IPS-11a (cell line): Measurements from ENCODE around the gene AHNAK.
A peak's percentile ranks its signal among the peaks of the same experiment; 100 is the strongest.
"Not testable (repeated sequence)": the region's sequence is repeated elsewhere in the genome, so short reads cannot be mapped to it uniquely, and the experiment has no call there.

ENCODE experiments used
- H3K4me3 ChIP-seq: one replicate; pipeline ENCODE4 v1.5.1; 2013; ENCODE audit warnings: low read depth, low read length, control low read depth

The AHNAK gene

GRCh38 chr11:62546244-62546928 is at the start of gene AHNAK:
AHNAK (minus strand) TSS chr11:62546806; CDS start chr11:62536098, 10,708 bp downstream.
- H3K4me3 ChIP-seq, result peak within 1 kb of the TSS; percentile 71

DNA sequence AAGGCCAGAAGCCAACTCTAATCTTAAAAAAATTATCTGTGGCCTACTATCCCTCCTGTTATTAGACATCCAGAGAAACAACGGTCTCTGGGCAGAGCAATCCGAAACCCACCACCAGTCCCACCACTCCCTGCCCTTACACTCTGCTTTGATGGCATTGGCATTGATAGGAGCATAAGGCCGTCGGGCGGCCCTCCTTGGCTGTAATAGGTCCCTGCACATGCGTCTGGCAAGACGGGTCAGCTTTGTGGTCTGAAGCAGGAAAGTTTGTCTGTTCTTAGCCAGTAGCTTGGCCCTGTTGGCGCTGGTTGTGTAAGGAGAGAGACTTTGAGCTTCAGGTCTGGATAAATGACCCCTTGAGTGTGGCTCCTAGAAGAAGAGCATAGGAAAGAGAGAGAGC is 48.5 kb upstream of the AHNAK start:
- H3K4me3 ChIP-seq, result no peak overlapping the region

DNA sequence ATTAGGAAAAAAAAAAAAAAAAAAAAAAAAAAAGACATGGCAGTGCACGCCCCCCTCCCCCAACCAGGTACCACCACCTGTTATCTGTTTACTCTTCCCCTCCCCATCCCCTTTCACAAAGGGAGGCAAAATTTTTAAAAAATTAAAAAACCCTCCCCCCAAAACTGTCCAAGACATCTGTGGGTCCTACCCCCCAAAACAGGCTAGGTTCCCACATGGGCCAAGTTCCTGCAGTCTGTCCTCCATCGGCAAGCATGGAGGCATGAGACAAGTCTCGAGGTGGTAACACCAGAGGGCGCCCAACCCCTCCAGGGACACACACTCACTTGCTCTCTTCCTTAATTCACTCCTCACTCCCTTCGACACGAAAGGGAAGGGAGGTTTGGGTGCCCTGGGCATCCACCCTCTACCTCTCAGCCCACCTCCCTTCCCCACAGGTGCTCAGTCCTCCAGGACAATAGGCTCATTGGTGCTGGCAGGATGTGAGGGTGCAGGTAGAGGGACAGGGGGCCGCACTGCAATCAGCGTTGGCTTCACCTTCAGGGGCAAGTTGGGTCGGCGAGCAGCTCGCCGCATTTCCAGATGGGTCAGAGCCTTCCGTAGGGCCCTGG is 46.9 kb upstream of the AHNAK start:
- H3K4me3 ChIP-seq, result no peak overlapping the region

DNA sequence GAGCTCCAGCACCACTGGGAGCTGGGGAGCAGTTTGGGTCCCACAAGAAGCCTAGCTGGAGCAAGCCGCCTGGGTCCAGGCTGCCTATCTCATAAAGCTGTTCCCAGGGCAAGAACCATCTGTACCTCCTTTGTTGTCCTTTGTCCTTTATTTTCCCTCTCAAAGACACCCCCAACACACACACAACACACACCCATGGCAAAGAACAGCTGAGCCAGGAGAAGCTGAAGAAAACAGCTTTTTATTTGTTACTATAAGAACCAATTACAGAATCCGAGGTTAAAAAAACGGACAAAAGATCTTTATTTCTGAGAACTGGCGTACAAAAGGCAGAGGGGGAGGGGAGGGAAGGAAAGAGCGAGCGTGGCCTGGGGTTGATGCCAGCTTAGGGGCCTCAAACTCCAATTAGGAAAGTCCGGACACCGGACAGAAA is 46.4 kb upstream of the AHNAK start:
- no peak overlapping the region for H3K4me3 ChIP-seq

DNA sequence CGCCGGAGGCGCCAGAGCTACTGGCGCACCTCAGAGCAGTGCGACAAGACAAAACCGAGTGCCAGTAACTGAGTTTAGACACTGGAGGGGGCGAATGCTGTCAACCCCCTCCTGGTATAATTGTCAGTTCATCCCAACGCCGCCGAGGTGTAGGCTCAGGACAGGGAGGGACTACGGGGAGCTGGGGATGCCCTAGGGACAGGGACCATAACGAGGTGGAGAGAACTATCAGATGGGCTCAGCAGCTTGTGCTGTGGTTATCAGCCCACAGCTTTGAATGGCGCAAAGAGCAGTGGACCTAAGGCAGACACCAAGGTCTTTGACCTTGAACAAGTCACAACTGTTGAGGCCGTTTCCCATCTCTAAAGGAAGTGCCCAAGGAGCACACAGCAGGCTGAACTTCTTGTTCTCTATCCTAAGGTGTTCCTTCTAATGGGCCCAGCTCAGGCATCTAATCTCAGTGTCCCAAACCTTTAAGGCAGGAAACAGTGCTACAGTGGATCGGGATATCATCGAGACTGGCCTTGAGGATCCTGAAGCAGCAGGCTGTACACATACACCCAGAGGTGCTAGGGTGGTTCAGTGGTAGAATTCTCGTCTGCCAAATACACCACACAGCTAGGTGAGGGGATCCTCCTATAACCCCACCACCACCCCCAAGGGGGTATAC is 45.7 kb upstream of the AHNAK start:
- peak overlapping the region; percentile 55 for H3K4me3 ChIP-seq

- H3K4me3 ChIP-seq, result peak within 1 kb of the TSS; percentile 94
These were observed 45.0 kb upstream of the AHNAK start, which contains the start of gene TUT1 for GRCh38 chr11:62591448-62592145. TUT1 (minus strand) TSS chr11:62591523; CDS start chr11:62591485, 38 bp downstream.

DNA sequence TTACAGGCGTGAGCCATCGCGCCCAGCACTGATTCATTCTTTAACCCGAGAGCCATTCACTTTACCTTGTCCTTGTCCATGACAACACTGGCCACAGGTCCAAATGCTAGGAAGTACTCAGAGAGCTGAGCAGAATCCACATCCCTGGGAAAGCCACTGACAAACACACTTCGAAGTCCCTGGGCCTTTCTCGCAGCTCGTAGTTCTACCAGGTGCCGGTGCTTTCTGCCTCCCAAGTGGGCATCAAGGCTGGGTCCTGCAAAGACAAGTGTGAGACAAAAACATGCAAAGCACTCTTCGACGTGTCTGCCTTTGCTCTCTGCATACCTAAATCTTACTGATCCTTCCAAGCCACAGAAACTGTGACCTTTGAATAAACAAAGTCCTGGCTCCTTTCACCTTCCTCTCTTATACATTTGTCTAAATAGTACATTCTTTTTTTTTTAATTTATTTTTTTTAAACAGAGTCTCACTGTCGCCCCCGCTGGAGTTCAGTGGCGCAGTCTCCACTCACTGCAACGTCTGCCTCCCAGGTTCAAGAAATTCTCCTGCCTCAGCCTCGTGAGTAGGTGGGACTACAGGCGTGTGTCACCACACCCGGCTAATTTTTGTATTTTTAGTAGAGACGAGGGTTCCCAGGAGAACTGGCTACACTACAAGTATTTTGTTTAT is 42.5 kb upstream of the AHNAK start:
- H3K4me3 ChIP-seq, result no peak overlapping the region

DNA sequence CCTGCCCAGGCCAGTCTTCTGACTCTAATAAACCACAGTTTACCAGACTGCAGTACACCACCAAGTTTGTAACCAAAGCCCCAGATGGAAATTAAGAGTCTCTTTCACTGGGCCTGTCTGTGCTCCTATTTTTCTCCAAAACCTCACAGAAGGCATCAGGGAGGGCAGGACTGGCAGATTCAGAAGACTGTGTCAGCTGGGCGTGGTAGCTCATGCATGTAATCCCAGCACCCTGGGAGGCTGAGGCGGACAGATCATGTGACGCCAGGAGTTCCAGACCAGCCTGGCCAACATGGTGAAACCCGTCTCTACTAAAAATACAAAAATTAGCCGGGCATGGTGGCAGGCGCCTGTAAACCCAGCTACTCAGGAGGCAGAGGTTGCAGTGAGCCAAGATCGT is 38.8 kb upstream of the AHNAK start:
- H3K4me3 ChIP-seq, result not testable (repeated sequence)

DNA sequence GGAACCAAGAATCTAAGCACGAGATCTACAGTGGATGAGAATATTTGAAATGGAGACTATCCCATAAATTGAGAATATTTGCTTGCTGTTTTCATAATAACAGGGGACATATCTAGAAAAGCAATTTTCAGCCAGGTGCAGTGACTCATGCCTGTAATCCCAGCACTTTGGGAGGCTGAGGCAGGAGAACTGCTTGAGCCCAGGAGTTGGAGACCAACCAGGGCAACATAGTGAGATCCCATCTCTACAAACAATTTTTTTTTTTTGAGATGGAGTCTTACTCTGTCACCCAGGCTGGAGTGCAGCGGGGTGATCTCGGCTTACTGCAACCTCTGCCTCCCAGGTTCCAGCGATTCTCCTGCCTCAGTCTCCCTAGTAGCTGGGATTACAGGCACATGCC is 35.1 kb upstream of the AHNAK start:
- not testable (repeated sequence) for H3K4me3 ChIP-seq

DNA sequence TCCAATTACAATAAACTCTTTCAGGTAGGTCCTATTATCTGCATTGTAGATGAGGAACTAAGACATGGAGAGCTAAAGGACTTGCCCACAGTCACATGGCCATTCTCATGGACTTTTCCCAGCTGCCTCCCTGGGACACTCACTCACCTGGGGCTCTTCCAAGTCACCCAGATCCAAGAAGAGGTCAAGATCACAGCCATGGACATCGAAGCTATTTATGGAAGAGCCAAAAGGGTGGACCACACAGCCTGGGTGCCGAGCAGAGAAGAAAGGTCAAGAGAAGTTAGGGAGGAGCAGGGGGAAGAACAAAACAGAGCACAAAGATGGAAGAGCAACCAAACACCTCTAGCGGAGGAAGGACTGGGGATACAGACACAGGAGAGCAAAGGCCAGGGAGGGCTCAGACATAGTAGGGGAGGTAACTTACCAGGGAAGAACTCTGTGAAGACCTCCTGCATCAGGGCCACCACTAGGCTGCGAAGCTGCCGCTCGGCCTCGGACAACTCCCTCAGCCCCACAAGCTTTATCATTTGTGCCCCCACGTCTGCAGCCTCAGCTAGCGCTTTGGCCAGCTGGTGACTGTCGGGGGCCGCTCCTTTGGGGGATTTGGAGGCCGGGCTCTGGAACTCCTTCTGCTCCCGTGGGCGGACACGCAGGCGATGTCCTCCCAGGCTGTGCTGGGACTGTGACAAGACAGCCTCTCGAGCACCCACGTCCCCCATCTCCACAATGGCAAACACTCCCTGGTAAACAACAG is 34.5 kb upstream of the AHNAK start:
- no peak overlapping the region for H3K4me3 ChIP-seq

GRCh38 chr11:62579252-62579651 is 32.6 kb upstream of the AHNAK start:
- no peak overlapping the region for H3K4me3 ChIP-seq

GRCh38 chr11:62578541-62578940 is 31.9 kb upstream of the AHNAK start:
- H3K4me3 ChIP-seq, result no peak overlapping the region

DNA sequence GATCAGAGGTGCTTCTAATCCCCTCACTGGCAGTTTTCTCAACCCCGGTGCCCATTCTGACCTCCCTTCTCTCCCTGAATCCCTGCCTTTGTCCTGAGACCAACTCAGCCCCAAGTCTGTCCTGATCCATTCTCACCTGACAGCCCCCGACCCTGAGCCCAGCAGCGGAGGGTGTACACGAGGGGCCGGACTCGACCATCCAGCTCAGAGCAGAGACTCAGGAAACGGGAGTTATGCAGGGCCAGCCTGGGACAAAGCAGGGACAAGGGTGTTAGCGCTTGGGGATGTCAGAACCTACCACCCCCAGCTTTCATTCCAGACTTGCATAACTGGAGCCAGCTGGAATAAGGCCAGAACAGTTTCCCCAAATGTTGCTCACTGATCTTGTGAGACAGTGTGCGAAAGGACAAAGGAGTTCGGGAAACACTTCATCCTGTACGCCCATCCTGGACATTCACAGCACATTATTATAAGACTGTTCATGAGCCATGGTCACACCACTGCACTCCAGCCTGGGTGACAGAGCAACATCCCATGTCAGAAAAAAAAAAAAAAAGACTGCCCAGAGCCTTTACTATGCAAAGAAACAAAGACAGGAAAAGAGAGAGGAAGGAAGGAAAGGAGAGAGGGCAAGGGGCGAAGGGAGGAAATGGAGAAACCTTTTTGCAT is 30.6 kb upstream of the AHNAK start:
- no peak overlapping the region for H3K4me3 ChIP-seq

GRCh38 chr11:62575837-62576236 is 29.2 kb upstream of the AHNAK start:
- no peak overlapping the region for H3K4me3 ChIP-seq

GRCh38 chr11:62575156-62575555 is 28.6 kb upstream of the AHNAK start:
- peak overlapping the region; percentile 72 for H3K4me3 ChIP-seq

DNA sequence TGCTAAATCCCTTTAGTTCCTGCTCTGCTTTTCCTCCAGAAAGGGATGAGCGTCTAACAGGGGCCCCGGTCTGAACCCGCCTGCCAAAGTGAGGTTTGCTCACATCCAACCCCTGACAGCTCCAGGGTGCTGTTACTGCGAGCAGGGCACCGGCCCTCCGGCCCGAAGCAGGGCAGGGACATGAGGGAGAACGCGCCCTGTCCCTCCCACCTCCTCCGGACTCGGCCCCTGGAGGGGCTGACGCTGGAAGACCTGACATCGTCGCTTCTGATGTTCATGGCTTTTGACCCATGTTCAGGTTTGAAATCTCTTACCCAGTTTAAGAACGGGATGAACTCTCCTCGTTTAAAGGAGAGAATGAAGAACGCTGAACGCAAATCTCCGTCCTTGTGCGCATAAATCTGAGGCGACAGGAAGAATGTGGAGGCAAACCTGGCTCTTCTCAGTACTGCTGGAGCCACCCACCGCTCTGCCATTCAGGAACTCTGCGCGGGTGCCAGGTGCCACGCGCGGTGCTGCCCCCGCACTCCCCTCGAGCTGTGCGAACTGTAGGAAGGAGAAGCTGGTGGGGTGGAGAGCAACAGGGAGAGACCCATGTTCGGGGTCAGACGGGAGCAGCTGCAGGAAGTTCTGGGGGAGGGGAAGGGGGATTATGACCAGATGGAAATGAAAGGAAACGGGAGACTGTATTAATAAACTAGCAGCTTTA is 27.9 kb upstream of the AHNAK start:
- peak overlapping the region; percentile 72 for H3K4me3 ChIP-seq

- peak within 1 kb of the TSS; percentile 98 for H3K4me3 ChIP-seq
These were observed 27.2 kb upstream of the AHNAK start, which contains the start of gene EEF1G for GRCh38 chr11:62573592-62574362. EEF1G (minus strand) TSS chr11:62573891; CDS start chr11:62573842, 49 bp downstream.

- H3K4me3 ChIP-seq, result peak overlapping the region; percentile 98
These were observed 26.5 kb upstream of the AHNAK start for GRCh38 chr11:62573006-62573591.
